Stimulated activated CD8-positive, alpha-beta memory T cell treated with anti-CD3 and anti-CD28 coated beads, Interleukin-2, amount 100 ng/mL, for 48 hours (primary cell): ENCODE measurements around the gene ANKRD12.

ENCODE experiments used
- DNase-seq, 2 donors: peaks; one replicate each; pipeline ENCODE4 v3.0.0-alpha.2; 2020; ENCODE audit warnings: low read depth in 2 of 2

ANKRD12 gene

DNA sequence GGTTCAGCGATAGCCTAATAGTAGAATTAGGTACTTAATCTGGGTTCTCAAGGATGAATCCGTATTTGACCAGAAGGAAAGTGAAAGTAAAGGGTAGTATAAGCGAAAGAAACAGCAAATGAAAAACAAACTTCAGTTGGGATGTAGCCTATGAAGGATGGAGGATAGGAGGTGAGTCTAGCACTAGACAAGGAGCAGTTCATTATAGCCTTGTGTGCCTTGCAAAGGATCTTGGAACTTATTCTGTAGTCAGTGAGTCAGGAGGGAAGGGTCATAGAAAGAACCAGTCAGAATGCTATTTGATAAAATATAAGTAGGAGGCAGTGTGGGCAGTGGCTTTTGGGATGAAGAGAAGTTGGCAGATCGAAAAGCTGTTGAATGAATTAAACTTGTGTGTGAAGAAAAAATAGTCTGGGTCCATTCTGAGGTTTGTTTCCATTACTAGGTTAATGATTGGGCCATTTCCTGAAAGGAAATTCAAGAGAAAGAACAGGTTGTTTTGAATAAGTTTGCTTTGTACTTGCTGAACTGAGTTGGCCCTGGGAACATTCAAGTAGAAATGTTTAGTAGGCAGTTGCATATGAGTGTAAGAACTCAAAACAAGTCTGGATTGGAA lies 48.5 kb downstream of the ANKRD12 start:
- DNase-seq: no peak

DNA sequence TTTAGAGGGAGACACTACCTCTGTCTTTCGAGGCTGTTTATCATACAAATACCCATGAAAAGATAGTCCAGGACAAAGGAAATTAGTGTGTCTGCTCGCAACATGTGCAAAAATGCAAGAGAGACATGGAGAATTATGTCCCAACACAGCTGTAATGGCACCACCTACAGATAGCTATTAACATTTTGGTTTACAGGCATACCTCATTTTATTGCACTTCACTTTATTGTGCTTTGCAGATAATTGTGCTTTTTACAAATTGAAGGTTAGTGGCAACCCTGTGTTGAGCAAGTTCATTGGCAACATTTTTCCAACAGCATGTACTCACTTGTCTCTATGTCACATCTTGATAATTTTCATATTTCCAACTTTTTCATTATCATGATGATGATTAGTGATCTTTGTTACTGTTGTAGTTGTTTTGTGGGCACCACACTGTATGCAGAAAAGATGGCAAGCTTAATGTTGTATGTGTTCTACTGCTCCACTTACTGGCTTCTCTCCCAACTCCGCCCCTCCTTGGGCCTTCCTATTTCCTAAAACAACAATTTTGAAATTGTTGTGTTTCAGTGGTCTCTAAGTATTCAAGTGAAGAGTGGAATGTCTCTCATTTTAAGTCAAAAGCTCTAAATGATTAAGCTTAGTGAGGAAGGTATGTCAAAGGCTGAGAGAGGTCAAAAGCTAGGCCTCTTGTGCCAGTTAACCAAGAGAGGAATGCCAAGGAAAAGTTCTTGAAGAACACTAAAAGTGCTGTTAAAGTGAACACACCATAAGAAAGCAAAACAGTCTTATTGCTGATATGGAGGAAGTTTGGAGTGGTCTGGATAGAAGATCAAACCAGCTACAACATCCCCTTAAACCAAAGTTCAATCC lies 52.0 kb downstream of the ANKRD12 start:
- DNase-seq: no peak

DNA sequence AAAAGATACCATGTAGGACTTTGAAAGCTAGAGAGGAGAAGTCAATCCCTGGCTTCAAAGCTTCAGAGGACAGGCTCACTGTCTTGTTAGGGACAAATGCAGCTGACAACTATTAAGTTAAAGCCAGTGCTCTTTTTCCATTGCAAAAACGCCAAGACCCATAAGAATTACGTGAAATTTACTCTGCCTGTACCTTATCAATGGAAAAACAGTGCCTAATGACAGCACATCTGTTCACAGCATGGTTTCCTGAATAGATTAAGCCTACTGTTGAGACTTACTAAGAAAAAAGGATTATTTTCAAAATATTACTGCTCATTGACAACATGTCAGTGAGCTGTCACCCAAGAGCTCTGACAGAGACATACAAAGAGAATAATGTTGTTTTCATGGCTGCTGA lies 52.9 kb downstream of the ANKRD12 start:
- DNase-seq: no peak

DNA sequence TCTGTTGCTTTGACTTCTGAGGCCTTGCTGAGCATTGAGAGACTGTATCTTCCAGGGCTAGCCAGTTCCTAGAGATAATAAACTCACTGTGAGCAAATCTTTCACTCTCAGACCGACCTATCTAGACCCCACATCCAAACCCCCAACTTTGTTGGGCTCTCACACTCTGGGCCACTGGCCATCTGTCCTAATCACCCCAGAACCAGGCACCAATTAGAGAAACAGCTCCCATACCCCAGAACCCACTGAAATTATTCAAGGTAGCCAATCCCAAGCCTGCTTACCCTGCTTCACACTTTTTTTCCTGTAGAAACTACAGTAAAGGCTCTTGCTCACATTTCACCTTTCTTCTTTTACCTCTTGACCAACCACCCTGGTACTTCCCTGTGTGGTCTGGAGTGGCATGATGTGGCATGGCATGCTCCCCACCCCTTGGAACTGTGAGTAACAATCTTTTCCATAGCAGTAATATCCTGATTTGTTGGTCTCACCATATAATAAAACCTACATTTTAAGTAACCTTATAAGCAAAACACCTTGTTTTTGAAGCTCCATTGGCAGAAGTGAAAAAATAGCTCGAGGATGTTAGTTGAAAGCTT lies 55.2 kb downstream of the ANKRD12 start:
- DNase-seq: no peak

DNA sequence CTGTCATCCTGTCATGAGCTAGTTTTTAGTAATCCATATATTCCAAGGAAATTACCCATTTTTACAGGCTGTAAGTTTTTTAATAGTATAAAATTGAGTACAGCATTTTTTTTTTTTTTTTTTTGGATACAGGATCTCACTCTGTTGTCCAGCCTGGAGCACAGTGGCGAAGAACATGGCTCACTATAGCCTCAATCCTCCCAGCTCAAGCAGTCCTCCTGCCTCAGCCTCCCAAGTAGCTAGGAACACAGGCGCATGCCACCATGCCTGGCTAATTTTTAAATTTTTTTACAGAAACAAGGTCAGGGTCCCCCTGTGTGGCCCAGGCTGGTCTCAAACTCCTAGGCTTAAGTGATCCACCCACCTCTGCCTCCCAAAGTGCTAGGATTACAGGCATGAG lies 56.5 kb downstream of the ANKRD12 start:
- no peak for DNase-seq

DNA sequence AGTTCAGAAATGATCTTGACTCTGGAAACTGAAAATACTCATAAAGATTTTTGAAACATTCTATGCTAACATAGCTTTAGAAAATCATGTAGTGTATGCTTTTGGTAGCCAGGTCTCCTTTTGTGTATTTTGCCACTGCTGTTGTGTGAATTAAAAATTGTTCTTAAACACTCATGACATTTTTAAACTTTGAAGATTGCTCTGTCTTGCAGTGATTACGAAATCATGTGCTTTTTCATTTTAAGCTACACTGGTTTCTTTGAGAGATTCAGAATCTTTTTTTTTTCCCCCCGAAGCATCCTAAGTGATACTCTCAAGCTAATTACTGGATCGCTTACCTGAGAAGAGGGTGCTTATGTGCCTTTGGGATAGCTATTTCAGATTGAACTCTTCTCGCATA lies 60.0 kb downstream of the ANKRD12 start:
- no peak for DNase-seq

DNA sequence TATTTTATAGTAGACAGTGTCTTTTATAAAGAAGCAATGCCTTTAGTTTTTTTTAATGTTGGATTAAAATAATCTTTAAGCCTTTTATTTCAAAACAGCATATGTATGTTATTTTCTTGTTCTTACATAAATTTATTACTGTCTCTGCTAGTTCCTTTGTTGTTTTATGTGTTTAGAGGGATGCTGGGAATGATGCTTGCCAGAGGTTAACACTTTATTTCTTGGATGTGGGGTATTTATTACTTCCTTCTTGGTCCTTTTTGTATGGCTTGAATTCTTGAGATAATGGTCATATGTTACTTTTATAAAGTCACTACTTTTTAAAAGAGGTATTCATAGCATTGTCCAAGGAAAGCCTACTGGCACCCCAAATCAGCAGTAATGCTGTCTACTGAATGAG lies 63.1 kb downstream of the ANKRD12 start:
- DNase-seq: no peak

DNA sequence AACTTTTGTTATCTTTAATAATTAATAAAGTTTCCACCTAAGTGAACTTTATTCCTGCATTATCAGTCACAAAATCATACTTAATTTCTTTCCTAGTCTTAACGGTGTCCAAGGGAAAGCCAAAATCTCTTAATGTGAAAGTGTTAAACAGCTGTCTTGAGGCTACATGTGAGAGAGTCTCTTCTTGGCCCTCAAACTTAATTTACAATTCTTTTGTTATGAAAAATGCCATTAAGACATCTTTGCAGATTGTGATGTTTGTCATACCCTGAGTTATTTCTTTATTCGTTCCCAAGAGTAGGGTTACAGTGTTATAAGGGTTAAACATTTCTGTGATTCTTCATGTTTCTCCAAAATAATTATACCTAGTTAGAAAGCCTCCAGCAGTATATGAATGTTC lies 64.6 kb downstream of the ANKRD12 start:
- no peak for DNase-seq

DNA sequence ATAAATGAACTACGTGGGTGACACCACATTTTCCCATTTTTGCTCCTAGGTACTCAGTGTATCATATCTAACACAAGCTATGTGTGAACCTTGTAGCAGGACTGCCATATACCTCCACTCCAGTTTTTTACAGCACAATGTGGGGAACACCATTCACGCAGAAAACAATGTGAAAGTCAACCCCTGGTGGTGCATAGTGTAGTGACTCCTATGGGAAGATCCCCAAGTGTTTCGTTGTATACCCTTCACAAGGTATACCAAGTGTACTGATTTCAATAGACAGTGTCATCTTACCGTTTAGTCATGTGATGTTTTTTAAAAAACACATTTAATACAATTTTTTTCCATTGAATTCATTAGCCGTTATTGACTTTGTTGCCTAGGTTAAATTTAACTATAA lies 68.1 kb downstream of the ANKRD12 start:
- no peak for DNase-seq

DNA sequence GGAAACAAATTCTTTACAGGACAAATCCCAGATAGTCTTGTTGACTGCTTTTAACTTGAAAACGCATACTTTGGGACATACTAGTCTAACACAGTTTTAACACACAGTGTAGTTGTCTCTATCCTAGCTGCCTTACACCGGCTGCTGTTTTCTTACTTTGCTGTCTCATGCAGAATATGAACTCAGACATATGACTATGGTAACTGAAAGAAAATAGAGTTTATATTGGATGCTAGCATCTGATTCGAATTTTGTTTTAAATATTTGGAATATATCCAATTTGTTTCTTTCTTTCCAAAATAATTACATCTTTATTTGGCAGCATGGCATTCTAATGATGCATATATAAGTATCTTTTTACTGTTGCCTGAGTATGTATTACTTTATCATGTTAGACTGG lies 69.8 kb downstream of the ANKRD12 start:
- no peak for DNase-seq

DNA sequence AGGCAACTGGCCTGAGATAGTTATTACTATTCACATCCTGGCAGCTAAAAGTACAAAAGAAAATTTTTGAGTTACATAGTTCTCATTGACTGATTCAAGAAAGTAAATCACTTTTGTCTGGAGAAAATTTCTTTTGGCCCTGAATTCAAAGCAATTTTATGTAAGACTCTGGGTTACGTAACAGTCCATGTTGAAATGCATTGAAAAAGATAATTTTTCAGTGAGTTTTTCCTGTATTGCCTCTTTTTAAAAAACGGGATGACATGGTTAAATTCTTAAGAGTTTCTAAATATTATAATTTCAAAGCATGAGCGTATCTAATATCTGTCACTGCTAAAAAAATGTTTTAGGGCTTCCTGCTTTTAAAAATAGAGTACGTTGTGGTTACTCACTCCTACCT lies 72.7 kb downstream of the ANKRD12 start:
- DNase-seq: no peak

DNA sequence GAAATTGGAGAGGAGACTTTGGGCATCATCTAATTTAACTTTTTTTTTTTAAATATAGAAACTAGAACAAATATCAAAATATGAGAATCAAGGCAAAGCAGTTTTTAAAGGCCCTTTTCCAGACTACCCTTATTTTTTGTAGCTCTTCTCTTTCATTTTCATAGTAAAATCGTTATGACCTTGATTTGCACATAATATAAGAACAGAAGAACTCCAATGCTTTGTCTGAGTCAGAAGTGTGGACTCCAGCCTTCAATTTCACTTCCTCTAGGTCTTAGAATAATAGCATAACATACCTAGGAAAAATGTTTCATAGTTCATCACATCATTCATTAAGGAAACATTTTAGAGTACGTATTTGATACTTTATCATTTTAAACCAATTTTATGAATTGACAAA lies 74.4 kb downstream of the ANKRD12 start:
- no peak for DNase-seq

DNA sequence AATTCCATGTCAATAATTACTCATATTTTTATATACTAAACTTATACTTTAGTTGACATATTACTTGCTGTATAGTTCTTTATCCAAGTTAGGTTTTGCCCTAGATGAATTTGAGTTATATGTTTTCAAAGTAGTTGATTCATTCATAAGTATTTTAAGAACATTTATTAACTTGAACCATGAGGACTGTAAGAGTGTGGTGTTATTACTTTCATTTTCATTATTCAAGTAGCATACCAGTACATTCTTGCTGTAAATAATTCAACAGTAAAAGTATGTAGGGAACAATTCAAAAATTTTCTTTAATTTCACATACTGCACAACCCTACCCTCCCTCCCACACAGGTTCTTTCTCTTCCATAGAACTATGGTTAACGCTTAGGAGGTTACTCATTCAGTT lies 75.4 kb downstream of the ANKRD12 start:
- DNase-seq: no peak

DNA sequence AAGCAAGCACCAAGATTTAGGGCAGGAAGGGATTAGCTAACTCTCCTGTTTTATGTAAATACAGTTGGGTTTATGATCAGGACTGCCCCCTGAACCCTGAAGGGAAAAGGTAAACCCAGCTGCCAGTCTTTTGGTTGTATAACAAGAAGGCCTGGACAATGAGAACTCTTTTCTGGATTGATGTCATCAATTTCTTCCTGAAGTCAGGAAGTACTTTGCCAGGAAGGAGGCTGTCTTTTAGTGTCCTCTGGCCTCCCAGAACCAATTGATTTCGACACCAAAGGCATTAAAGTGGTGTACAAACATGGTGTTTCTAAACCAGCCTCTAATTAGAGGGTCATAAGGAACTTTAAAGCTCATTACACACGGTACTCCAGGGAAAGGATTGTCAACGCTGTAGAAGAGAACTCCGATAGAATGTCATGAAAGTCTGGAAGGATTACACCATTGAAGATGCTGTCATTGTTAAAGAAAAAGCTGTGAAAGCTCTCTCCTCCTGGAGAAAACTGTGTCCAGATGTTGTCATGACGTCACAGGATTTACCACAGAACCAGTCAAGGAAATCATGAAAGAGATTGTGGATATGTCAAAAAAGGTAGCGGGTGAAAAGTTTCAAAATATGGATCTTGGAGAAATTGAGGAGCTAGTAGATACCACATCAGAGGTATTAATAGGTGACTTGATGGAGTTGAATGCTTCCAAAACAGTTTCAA lies 78.8 kb downstream of the ANKRD12 start:
- no peak for DNase-seq

DNA sequence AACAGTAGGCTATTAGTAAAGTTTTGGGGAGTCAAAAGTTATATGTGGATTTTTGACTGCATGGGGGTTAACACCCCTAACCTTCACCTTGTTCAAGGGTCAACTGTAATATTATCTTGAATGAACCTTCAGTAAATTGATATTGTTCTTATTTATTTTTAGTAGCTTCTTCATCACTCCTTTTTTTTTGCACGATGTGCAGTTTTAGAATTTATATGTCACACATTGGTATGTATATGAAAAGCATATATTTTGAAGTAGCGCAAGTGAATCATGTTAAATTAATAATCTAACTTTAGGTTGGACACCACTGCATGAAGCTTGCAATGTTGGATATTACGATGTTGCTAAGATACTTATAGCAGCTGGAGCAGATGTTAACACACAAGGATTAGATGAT lies 79.9 kb downstream of the ANKRD12 start:
- no peak for DNase-seq

DNA sequence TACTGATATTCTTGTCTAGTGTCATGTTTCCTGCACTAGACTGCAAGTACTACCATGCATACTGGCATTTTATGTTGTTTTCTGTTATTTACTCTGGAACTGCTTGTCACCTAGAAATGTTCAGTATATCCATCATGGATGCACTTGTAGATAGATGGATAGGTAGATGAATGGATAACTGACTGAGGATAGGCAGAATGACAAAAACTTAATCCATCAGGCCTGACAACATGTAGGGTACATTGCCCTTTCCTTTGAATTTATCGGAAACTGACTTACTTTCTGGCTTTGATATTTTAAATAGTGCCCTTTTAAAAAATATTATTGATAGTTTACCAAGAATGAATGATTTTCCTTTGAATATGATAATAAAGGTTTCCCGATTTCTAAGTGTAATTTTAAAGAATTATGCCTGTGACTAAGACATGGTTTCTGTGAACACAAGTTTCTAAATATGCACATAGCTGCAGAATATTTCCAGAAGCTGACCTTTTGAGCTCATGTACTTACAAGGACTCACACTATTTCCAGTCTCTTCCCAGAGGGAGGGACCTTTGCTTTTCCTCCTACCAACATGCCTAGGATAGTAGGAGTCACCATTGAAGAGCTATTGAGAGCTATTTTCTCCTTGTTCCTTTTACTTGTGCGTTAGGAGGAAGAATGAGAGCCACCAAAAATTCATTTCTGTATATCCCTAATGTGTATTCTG lies 81.3 kb downstream of the ANKRD12 start:
- no peak for DNase-seq

DNA sequence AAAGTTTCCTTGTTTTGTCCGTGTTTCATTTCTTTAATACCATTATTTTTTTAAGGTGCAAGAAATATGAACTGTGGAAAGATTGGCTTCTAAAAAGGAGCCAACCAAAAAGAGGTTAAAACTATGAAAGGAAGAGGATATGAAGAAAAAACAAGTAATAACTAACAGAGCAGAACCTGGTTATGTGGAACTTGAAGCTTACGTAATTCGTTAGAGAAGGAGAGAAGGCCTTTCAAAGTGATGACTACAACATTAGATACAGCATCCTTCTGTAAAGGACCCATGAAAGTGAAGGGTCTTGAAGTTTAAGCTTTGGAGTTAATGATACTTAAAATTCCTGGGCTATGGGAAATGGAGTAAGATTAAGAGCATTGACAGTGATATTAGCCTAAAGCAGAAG lies 84.5 kb downstream of the ANKRD12 start:
- DNase-seq: no peak

DNA sequence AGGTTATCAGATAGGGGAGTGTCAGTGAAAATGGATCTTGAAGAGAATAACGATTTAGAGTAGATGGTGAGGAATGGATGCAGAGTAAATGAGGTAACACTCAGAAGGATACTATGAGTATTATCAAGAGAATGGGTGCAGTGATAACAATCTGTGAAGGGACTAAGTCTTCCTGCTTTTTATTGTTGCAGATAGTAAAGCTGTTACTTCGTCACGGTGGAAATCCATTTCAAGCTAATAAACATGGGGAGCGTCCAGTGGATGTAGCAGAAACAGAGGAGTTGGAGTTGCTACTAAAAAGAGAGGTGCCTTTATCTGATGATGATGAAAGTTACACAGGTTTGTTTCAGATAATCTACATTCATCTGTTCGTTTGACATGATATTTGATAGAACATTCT lies 85.1 kb downstream of the ANKRD12 start:
- DNase-seq: no peak

DNA sequence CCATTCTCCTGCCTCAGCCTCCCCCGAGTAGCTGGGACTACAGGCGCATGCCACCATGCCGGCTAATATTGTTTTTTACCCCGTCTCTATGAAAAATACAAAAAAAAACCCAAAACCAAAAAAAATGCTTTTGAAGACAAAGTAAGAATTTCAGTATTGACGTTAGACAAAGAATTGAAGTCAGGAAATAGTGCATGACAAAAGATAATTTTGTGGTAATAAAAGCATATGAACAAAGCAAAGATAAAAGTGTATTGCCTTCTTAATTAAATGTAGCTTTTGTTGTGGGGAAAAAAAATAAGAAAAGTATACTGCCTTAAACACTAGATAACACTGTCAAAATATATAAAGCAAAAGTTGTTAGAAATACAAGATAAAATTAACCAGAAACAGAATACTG lies 86.8 kb downstream of the ANKRD12 start:
- DNase-seq: no peak

DNA sequence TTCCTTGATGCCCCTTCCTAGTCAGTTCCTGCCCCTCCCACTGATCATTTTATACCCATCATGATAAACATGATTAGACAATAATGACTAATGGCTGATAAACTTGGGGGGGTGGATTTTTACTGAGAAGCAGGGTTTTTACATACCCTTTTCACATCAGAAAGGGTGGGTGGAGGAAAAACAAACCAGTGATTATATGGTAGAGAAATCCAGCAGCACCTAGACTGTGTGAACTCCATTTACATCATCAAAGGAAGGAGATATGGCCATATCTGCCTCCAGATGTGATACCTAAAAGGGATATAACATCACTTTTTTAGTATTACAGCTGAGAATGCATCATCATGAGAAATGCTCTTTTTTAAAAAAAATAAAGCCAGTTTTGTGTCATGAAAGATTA lies 89.9 kb downstream of the ANKRD12 start:
- DNase-seq: no peak

DNA sequence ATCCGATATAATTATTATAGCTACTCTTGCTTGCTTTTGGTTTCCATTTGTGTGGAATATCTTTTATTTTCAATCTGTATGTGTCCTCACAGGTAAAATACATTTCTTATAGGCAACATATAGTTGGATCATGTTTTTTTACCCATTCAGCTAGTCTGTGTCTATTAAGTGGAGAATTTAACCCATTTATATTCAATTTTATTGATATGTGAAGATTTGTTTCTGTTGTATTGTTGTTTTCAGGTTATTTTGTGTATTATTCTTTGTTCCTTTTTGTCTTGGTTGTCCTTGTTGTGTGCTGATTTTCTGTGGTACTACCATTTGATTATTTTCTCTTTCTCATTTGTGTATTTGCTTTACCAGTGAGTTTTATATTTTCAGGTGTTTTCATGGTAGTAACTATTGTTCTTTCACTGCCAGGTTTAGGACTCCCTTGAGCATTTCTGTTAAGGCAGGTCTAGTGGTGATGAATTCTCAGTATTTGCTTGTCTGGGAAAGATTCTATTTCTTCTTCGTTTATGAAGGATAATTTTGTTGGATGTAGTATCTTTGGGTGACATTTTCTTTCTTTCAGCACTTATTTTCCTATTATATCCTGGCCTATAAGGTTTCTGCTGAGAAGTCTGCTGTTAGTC lies 95.4 kb downstream of the ANKRD12 start:
- DNase-seq: no peak
